MM.1S (cell line): Measurements from ENCODE around the gene LDLRAD4.

ENCODE experiments used
- DNase-seq: peaks from one replicate; pipeline ENCODE4 v3.0.0-alpha.2; 2015
- H2AFZ ChIP-seq: fragments of 300-600 bp; sonication (generic); 2 replicates; pipeline ENCODE4 v1.6.0; 2016; ENCODE audit warnings: antibody characterized with exemption, low read length
- H3F3A ChIP-seq: fragments of 300-600 bp; sonication (generic); 2 replicates; pipeline ENCODE4 v1.6.1; 2016; ENCODE audit warnings: mild to moderate bottlenecking, antibody characterized with exemption, low read length, moderate library complexity, mixed read lengths; ENCODE audit not compliant: insufficient read depth
- H3K27ac ChIP-seq: fragments of 300-600 bp; sonication (generic); 2 replicates; pipeline ENCODE4 v1.5.1; 2016; ENCODE audit warnings: mild to moderate bottlenecking, low read length
- H3K27me3 ChIP-seq: fragments of 300-600 bp; sonication (generic); replicated peaks from 2 replicates; pipeline ENCODE4 v1.6.0; 2016; ENCODE audit warnings: low read length; ENCODE audit not compliant: insufficient read depth
- H3K36me3 ChIP-seq: fragments of 300-600 bp; sonication (generic); replicated peaks from 2 replicates; pipeline ENCODE4 v1.6.1; 2016; ENCODE audit warnings: mild to moderate bottlenecking, low read length, mixed read lengths; ENCODE audit not compliant: insufficient read depth
- H3K4me1 ChIP-seq: fragments of 300-600 bp; sonication (generic); 2 replicates; pipeline ENCODE4 v1.6.1; 2016; ENCODE audit warnings: low read length, mixed read lengths
- H3K4me2 ChIP-seq: fragments of 300-600 bp; sonication (generic); 2 replicates; pipeline ENCODE4 v1.6.0; 2016; ENCODE audit warnings: low read depth, low read length
- H3K4me3 ChIP-seq: fragments of 300-600 bp; sonication (generic); 2 replicates; pipeline ENCODE4 v1.5.1; 2016; ENCODE audit warnings: low read length, mixed read lengths
- H3K79me2 ChIP-seq: fragments of 300-600 bp; sonication (generic); 2 replicates; pipeline ENCODE4 v1.6.1; 2016; ENCODE audit warnings: mixed run types, low read length, mixed read lengths
- H3K9ac ChIP-seq: fragments of 300-600 bp; sonication (generic); 2 replicates; pipeline ENCODE4 v1.6.1; 2016; ENCODE audit warnings: low read length, mixed read lengths
- H3K9me2 ChIP-seq: fragments of 300-600 bp; sonication (generic); replicated peaks from 2 replicates; pipeline ENCODE4 v1.6.1; 2016; ENCODE audit warnings: mild to moderate bottlenecking, low read length, mixed read lengths; ENCODE audit not compliant: insufficient read depth
- H3K9me3 ChIP-seq: fragments of 300-600 bp; sonication (generic); replicated peaks from 2 replicates; pipeline ENCODE4 v1.6.1; 2016; ENCODE audit warnings: mild to moderate bottlenecking, low read length, mixed read lengths; ENCODE audit not compliant: insufficient read depth
- H4K20me1 ChIP-seq: fragments of 300-600 bp; sonication (generic); 2 replicates; pipeline ENCODE4 v1.6.1; 2016; ENCODE audit warnings: mild to moderate bottlenecking, low read length, moderate library complexity, mixed read lengths; ENCODE audit not compliant: insufficient read depth
- CTCF ChIP-seq: fragments of 300-600 bp; sonication (generic); IDR thresholded peaks from 2 replicates; pipeline ENCODE4 v1.5.1; 2016; ENCODE audit warnings: antibody characterized with exemption, low read length, mixed read lengths
- EZH2 ChIP-seq: fragments of 300-600 bp; sonication (generic); optimal IDR thresholded peaks from 2 replicates; pipeline ENCODE3; 2017; ENCODE audit warnings: low read depth, mild to moderate bottlenecking, antibody characterized with exemption, low read length, mixed read lengths
- EZH2phosphoT487 ChIP-seq: fragments of 300-600 bp; sonication (generic); IDR thresholded peaks from 2 replicates; pipeline ENCODE4 v1.6.1; 2018; ENCODE audit warnings: antibody characterized with exemption, low read length

Gene LDLRAD4

DNA sequence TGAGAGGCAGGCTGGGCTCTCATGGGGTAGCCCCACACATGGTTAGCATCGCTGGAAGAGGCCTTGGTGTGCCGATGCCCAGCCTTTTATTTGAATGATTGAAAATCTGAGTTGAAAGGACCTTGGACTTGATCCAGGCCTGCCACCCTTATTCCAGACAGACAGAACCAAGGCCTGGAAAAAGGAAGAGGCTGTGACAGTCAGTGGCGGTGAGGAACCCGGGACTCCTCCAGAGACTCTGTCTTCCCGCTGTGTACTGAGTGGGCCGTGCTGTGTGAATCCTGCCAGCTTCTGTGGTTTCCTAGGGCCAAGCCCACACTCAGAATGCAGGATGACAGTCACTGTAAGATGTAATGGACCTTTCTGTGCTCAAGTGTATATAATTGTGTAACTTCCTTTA, 218.5 kb downstream of the LDLRAD4 start:
- Histone ChIP-seq H3K27me3 (no peaks in the 10 kb centered on the region), H3K4me1 (peaks cover 16% of the 10 kb centered on the region; the same call in 1 of the 2 replicates), H4K20me1 (no peaks in the 10 kb centered on the region), H2AFZ (no peak overlapping the region), H3K4me3 (no peak overlapping the region), H3K9me2 (no peaks in the 10 kb centered on the region), H3K79me2 (no peaks in the 10 kb centered on the region), H3K9ac (no peak overlapping the region), H3F3A (peaks cover 8% of the 10 kb centered on the region; the same call in 1 of the 2 replicates), H3K4me2 (no peak overlapping the region), H3K36me3 (no peaks in the 10 kb centered on the region), H3K27ac (no peak overlapping the region), H3K9me3 (no peaks in the 10 kb centered on the region)
- DNase-seq = no peak
- TF ChIP-seq CTCF (no peak), EZH2phosphoT487 (no peak), EZH2 (no peak)

DNA sequence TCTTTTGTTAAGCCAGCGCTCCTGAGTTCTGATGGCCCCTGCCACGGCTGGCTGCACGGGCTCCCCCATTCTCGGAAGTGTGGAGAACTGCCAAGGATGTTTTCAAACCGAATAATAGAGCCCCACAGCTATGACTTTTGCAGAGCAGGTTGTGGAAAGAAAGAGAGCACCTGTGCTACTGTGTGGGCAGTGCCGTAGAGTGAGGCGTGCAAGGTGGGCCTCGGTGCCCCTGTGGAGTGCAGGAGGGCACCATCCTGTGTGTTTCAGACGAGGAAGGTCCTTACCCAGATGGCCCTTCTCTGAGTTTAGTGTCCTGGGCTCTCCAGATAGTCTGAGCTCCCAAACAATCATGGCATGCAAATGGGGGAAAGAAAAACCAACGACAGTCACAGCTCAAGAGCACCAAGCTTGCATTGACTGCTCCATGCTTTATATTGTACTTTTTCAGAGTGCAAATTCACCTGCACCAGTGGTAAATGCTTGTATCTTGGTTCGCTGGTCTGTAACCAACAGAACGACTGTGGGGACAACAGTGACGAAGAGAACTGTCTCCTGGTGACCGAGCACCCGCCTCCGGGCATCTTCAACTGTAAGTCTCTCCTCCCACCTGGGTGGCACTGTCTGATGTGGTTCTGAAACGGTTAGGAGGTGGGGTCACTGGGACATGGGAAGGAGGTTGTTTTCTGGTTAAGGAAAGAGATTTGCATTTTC, 219.4 kb downstream of the LDLRAD4 start:
- peak; percentile 69 for DNase-seq
- peak overlapping the region; percentile 28; the same call in 1 of the 2 replicates for H3K4me3 ChIP-seq
- H3K4me2 ChIP-seq = peak overlapping the region; percentile 34
- no peaks in the 10 kb centered on the region for H3K36me3 ChIP-seq
- no peaks in the 10 kb centered on the region for H3K9me2 ChIP-seq
- no peaks in the 10 kb centered on the region for H3K79me2 ChIP-seq
- no peaks in the 10 kb centered on the region for H4K20me1 ChIP-seq
- H3K9me3 ChIP-seq = no peaks in the 10 kb centered on the region
- H2AFZ ChIP-seq = peak overlapping the region; percentile 1; the same call in 1 of the 2 replicates
- H3K27me3 ChIP-seq = no peaks in the 10 kb centered on the region
- H3K9ac ChIP-seq = peak overlapping the region; percentile 20; the same call in 1 of the 2 replicates
- peaks cover 16% of the 10 kb centered on the region; the same call in 1 of the 2 replicates for H3K4me1 ChIP-seq
- no peak for TF ChIP-seq EZH2
- TF ChIP-seq CTCF = no peak
- no peak for TF ChIP-seq EZH2phosphoT487
- peak overlapping the region; percentile 58; the same call in 1 of the 2 replicates for H3K27ac ChIP-seq
- H3F3A ChIP-seq = peaks cover 8% of the 10 kb centered on the region; the same call in 1 of the 2 replicates

GRCh38 chr18:13438507-13439056, 220.0 kb downstream of the LDLRAD4 start:
- Histone ChIP-seq H3K27ac (peak overlapping the region; percentile 58; the same call in 1 of the 2 replicates), H3K79me2 (no peaks in the 10 kb centered on the region), H3K9me2 (no peaks in the 10 kb centered on the region), H3K36me3 (no peaks in the 10 kb centered on the region), H3K9me3 (no peaks in the 10 kb centered on the region), H3K27me3 (no peaks in the 10 kb centered on the region), H4K20me1 (no peaks in the 10 kb centered on the region), H3F3A (peaks cover 8% of the 10 kb centered on the region; the same call in 1 of the 2 replicates), H2AFZ (peak overlapping the region; percentile 1), H3K9ac (peak overlapping the region; percentile 20; the same call in 1 of the 2 replicates), H3K4me2 (peak overlapping the region; percentile 34), H3K4me3 (peak overlapping the region; percentile 28; the same call in 1 of the 2 replicates), H3K4me1 (peaks cover 16% of the 10 kb centered on the region; the same call in 1 of the 2 replicates)
- peak; percentile 9 for DNase-seq
- TF ChIP-seq EZH2phosphoT487 (no peak), CTCF (no peak), EZH2 (no peak)
